Fibroblast of peridontal ligament (primary cell): ENCODE measurements around the gene GRIA4.

Experiments used
- DNase-seq: peaks from one replicate; pipeline ENCODE4 v3.0.0-alpha.2; 2010; ENCODE audit errors: extremely low read depth

Gene GRIA4

GRCh38 chr11:105609832-105610781 is at the start of gene GRIA4:
TSS of gene GRIA4 (plus strand) at chr11:105610073. CDS start at chr11:105610998, 925 bp downstream.
- peak; percentile 53 for DNase-seq

- peak; percentile 3 for DNase-seq
Measured at GRCh38 chr11:105573091-105573490, 36.8 kb upstream of the GRIA4 start.

GRCh38 chr11:105574974-105575373 is 34.9 kb upstream of the GRIA4 start:
- peak; percentile 2 for DNase-seq

- DNase-seq = peak; percentile 9
Measured at GRCh38 chr11:105577641-105578040, 32.2 kb upstream of the GRIA4 start.

- DNase-seq = no peak
Measured at GRCh38 chr11:105579111-105579510, 30.8 kb upstream of the GRIA4 start.

- peak; percentile 2 for DNase-seq
Measured at GRCh38 chr11:105582497-105582896, 27.4 kb upstream of the GRIA4 start.

- peak; percentile 71 for DNase-seq
Measured at GRCh38 chr11:105588001-105588400, 21.9 kb upstream of the GRIA4 start.

- no peak for DNase-seq
Measured at GRCh38 chr11:105589346-105589745, 20.5 kb upstream of the GRIA4 start.

- DNase-seq = no peak
Measured at GRCh38 chr11:105592035-105592434, 17.8 kb upstream of the GRIA4 start.

- DNase-seq = no peak
Measured at GRCh38 chr11:105598371-105598770, 11.5 kb upstream of the GRIA4 start.

GRCh38 chr11:105603156-105603555 is 6.7 kb upstream of the GRIA4 start:
- DNase-seq = no peak

- peak; percentile 21 for DNase-seq
Measured at GRCh38 chr11:105609341-105609781, 512 bp upstream of the GRIA4 start.

GRCh38 chr11:105610871-105611571 is 1.1 kb downstream of the GRIA4 start:
- DNase-seq = peak; percentile 9

GRCh38 chr11:105611572-105612441 is 1.9 kb downstream of the GRIA4 start:
- DNase-seq = no peak

- no peak for DNase-seq
Measured at GRCh38 chr11:105612771-105613170, 2.9 kb downstream of the GRIA4 start.

GRCh38 chr11:105613183-105613582 is 3.3 kb downstream of the GRIA4 start:
- DNase-seq = no peak

GRCh38 chr11:105618343-105618955 is 8.6 kb downstream of the GRIA4 start:
- no peak for DNase-seq

GRCh38 chr11:105619556-105619955 is 9.7 kb downstream of the GRIA4 start:
- no peak for DNase-seq

GRCh38 chr11:105622016-105622415 is 12.1 kb downstream of the GRIA4 start:
- no peak for DNase-seq

- no peak for DNase-seq
Measured at GRCh38 chr11:105632316-105632715, 22.4 kb downstream of the GRIA4 start.

GRCh38 chr11:105635466-105635865 is 25.6 kb downstream of the GRIA4 start:
- DNase-seq = no peak
